Measurements from ENCODE around the gene CD164.

- TF ChIP-seq CTCF (IDR thresholded peaks at IDR 0.05) (no peak), EP300 (IDR thresholded peaks at IDR 0.05) (no peak), POLR2A (IDR thresholded peaks at IDR 0.05) (no peak)
Measured at GRCh38 chr6:109322825-109323224, 59.4 kb downstream of the CD164 start.
